T-helper 22 cell (primary cell): ENCODE measurements around the gene SHISA2.
"Not testable (repeated sequence)": the region's sequence is repeated elsewhere in the genome, so short reads cannot be mapped to it uniquely, and the experiment has no call there.

Experiments used
- DNase-seq: peaks from one replicate; pipeline ENCODE4 v3.0.0-alpha.2; 2020; ENCODE audit warnings: low read depth

The SHISA2 gene

DNA sequence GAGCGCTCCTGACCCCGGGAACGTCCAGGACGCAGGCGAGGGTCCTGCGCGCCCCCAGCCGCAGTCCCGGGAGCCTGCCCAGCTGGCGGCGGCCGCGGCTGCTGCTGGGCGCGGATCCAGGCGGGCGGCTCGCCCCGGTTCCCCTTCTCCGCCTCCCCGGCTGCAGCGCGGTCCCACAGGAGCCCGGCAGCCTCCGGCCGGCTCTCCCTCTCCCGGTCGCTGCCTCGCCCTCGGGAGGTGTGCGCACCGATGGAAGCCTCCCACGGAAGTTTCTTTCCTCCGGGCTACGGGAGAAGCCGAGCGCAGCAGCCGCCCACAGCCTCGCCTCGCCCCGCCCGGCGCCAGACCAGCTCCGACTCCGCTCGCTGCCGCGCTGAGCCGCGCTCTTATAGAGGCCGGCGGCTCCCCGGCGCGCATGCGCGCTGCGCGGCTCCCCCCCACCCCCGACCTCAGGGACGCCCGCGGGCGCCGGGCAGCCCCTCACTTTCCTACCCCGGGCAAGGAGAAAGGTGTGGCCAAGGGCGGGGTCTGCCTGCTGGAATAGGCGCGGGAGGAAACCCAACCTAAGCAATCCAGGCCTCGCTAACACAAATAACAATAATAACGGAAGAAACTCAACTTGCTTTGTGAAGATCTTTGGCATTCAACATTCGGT is at the start of gene SHISA2:
Gene SHISA2 (minus strand): TSS at position 360 of the 655 bp plus-strand sequence. CDS start 1,041 bp downstream, outside the sequence.
- no peak for DNase-seq

DNA sequence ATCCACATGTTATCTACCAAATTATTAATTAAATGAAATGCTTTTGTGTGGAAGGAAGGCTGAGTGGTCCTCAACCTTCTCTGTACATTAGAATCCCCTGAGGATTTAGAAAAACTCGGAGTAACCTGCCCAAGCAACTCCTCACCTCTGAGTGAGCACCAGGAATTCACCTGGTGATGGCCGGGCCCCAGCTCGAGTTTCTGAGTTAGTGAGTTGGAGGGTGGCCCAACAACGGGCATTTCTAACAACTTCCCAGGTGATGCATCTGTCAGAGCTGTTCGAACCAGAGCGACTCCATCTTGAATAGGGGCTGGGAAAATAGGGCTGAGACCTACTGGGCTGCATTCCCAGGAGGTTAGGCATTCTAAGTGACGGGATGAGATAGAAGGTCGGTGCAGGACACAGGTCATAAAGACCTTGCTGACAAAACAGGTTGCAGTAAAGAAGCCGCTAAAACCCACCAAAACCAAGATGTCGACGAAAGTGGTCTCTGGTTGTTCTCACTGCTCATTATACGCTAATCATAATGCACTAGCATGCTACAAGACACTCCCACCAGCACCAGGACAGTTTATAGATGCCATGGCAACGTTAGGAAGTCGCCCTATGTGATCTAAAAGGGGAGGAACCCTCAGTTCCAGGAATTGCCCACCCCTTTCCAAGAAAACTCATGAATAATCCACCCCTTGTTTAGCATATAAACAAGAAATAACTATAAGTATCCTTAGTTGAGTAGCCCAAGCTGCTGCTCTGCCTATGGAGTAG is 44.2 kb upstream of the SHISA2 start:
- no peak for DNase-seq

DNA sequence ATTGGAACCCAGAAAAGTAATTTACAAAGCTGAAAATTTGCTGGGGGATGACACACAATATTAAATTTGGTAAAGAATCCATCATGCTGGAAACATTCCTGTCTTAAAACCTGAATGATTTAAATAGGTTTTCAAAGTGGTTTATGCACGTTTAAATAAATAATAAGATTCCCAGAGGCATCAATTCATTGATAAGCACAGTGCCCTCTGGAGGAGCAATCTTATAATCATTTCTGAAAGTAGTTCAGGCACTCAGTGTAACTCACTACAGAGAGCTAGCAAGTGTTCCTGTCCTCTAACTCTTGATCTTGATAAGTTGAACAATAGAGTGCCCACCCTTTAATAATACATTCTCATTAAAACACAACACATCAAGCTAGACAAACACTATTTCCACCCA is 43.5 kb upstream of the SHISA2 start:
- DNase-seq, result no peak

DNA sequence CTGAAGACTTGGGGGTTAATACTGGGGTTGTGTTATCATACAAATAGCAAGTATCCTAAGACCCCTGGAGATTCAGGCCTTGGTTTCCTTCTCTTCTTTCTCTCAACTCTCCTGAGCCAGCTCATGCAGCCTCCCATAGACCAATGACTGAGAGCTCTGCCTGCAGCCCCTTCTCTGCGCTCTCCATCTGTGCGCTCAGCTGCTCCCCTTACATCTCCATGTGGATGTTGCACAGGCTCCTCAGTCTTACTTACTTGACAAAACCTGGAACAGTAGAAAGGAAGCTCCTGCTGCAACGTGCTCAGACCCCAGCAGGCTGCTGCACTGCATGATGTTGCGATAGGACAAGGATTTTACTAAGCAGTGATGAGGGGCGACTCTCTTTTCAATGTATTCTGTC is 25.0 kb upstream of the SHISA2 start:
- DNase-seq, result not testable (repeated sequence)

DNA sequence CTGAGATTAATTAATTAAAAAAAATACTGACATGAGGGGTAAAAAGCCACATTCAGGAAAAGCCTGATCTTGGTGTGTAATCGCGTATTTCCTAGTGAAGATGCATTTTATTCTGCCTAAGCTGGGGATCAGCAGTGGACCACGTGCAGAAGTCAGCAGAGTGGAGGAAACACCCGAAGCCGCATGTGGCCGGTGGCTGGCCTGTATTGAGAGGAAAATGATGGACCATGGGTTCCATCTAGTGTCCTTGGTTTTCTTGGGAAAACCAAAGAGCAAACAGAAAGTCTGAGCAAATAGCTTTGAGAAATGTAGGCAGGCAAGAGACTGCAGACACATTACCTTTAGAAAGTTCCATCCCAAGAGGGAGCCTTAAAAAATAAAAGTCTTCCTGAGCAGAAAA is 23.7 kb upstream of the SHISA2 start:
- no peak for DNase-seq

DNA sequence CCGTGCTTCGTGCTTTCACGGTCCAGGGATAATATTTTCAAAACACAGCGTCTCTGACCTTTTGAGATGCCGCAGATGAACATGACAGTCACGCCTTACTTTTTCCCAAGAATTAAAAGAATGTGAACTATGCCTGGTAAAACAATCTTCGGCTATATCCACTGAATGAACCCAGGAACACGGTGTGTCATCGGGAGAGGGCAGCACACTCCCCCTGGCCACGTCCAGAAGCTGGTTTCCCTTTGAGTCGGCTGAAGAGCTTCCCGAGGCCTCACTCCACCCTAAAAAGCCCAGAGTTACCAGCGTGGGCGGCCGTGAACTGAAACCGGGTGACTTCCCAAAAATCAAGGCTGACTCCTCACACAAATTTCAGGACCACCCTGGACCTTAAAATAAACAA is 22.9 kb upstream of the SHISA2 start:
- DNase-seq, result no peak

DNA sequence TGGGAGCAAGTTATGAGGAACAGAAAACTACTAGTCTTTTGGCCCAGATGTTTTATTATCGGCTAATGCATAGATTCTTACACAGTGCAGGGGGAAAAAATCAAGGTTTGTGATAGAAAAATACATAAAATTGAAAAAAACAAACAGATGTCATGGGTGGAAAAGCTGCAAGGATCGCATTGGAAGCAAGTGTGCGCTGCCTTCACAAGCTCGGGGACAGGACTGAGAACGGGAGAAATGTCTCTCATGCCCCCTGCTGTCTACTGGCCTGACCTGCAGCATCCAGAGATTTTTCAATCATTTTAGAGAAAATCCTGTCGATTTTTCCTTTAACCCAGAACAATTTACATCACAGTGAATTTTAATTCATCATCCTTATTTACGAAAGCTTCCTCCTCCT is 20.5 kb upstream of the SHISA2 start:
- not testable (repeated sequence) for DNase-seq

DNA sequence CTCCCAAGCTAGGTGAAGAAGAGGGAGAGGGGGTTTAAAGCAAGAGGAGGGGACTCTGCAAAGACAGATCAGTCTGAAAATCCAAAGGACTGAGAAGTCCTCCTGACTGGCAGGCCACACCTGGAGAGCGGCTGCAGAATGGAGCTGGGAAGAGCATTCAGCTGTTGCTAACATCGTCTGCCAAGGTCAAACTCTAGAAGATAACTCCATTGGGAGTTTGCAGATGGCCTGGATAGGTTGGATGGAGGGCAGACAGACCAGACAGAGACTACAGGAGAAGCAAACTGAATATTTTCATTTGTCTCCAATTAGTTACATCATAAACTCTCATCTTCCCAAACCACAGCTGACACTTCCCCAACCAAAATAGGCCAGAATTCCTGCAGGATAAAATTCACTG is 19.9 kb upstream of the SHISA2 start:
- no peak for DNase-seq

DNA sequence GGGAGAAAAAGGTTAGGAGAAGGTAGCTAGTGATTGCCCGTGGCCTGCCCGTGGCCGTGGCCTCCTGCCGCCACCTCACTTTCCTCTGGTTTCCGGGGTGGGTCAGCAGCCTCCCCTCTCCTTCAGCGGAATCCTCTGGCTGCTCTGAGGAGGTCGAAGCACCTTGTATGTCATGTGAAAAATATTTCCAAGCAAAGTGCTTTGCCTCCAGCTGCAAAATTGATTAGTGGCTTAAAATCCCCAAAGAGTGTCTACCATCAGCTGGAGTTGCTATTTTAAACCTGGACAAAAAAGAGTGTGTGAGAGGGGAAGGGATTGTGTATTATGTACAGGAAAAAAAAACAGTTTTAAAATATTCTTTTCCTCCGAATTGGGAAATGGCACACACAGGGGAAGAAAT is 17.8 kb upstream of the SHISA2 start:
- DNase-seq, result not testable (repeated sequence)

DNA sequence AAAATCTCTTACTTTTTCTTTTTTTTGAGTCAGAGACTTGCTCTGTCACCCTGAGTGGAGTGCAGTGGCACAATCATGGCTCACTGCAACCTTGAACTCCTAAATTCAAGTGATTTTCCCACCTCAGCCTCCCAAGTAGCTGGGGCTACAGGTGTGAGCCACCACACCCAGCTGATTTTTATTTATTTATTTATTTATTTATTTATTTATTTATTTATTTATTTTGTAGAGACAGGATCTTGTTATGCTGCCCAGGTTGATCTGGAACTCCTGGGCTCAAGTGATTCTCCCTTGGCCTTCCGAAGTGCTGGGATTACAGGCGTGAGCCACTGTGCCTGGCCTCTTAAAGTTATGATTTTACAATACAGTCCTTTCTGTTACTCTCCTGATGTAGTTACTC is 16.6 kb upstream of the SHISA2 start:
- DNase-seq, result not testable (repeated sequence)

DNA sequence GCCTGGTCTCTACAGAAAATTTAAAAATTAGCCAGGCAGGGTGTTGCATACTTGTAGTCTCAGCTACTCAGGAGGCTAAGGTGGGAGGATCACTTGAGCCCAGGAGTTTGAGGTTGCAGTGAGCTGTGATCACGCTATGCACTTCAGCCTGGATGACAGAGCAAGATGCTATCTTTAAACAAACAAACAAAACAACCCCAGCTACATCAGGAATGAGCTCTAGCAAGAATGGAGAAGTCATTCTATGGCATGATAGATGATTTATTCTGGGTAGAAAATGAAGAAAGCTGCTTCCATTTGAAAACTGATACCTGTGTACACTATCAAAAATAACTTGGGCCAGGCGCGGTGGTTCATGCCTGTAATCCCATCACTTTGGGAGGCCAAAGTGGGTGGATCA is 15.8 kb upstream of the SHISA2 start:
- DNase-seq, result no peak

DNA sequence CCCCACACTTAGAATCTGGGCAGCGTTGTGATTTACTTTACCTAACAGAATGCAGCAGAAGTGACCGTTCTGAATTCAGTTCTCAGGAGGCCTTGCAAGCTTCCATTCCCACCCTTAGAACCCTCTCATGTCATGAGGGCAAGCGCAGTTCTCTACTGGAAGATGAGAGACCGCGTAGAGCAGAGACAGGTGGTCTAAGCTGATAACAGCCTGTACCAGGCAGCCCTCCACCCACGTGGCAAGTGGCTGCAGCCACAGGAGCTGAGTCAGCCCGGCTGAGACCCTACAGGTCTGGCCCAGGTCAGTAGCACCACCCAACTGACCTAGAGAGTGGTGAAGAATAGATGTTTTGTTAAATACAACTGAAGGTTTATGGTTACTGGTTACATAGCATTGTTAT is 14.7 kb upstream of the SHISA2 start:
- not testable (repeated sequence) for DNase-seq

DNA sequence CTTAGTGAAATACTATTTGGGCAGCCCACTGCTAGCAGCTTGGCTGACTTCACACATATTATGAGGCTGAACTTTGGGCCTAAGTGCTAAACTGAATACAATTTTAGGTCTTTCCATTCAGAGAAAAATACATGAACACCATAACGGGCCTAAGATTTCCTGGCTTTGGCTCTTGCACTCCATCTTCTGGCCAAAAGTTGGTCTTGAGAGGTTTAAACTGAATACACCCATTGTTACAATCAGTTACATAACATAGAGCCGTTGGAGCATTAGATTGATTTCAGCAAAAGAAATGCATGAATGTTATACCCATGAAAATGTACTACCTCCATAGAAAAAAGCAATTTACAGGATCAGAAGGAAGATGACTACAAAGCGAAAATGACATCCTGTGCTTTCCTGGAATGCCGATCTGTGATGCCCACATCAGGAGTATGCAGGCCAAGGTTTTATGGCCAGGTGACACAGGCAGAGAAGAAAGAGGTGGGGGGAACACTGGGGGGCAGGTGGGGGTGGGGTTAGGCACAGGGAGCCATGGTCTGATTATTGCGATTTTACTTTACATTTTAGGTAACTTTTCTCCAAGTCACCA is 11.1 kb upstream of the SHISA2 start:
- DNase-seq, result no peak

DNA sequence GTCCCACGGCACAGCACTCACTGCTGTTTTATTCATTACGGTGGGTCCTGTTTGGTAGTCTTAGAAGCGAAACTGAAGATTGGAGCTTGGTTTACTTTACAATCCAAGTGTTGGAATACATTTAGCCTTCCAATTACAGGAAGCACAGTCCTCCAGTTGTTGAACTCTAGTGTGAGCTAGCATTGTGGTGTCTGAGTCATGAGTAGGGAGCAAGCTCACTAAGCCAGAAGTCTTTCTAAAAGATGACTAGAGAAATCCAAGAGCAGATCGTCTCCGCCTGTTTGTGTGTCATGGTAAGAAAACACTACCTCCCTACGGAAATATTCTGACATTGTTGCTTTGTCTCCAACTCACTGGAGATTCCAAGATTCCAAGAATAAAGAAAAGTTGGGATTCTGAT is 10.1 kb upstream of the SHISA2 start:
- DNase-seq, result no peak

DNA sequence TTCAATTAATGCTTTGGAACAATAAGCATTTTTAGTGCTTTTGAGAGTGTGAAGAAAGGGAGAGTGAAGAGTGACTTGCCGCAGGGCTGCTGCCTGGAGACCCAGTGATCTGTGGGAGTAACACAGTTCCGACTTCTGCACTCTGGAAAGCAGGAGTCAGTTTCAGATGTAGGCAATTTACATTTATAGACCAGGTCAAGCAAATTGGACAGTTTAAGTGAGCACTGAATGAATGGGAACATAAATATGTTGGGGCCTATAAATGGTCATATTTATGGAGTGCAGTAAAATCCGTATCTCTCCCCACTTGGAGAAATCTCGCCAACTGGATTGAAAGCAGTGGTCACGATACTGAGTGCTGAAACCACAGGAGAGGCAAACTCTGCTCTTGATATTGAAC is 9.4 kb upstream of the SHISA2 start:
- DNase-seq, result no peak

DNA sequence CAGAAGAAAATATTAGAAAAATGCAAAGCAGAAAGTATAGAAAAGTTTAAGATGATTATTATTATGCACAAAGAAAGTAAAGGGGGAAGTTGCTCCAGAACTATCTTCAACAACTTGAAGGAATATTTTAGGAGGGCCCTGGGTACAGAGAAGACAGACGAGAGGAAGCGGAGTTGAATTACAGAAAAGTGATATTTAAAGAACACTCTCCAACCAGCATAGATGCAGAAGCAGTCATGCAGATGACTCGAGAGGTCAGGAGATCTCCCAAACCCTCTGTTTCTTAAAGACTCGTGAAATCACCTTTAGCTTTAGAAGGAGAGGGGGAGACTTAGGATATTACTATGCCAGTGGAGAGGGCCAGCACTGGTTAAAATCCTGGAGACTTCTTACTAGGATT is 8.5 kb upstream of the SHISA2 start:
- no peak for DNase-seq

DNA sequence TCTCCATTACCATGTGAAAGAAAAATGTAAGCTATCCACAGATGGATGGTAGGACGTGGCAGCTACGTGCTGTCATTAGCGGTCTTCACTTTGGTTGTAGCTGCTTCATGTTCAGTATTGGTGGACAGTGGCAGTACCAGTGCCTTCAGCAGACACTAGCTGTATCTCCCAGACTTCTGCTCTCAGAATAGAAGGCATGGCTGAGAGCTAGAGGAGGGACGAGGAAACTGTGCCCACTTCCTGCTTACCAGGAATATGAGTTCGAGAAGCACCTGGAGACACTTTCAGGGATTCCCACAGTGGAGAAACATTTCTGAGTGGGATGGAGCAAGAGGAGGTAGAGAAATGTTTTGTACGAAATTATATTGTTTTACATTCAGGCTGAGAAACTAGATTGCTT is 6.9 kb upstream of the SHISA2 start:
- no peak for DNase-seq

DNA sequence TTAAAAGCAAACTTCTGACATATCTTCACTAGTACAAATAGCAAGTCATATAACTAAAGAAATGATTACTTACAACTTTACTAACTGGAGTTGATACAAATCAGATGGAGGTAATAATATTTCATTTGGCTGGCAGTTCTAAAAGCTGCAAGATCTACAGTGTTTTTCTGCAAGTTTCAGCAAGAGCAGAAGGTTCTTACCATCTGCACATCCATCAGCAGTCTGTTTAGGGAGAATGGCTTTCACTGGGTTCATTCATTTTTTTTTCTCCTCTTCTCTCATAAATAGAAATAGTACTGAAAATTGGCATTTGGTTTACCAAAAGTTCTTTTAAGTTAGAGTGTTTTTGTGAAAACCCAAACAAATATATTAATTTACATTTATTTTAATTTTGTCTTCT is 3.1 kb upstream of the SHISA2 start:
- DNase-seq, result no peak

DNA sequence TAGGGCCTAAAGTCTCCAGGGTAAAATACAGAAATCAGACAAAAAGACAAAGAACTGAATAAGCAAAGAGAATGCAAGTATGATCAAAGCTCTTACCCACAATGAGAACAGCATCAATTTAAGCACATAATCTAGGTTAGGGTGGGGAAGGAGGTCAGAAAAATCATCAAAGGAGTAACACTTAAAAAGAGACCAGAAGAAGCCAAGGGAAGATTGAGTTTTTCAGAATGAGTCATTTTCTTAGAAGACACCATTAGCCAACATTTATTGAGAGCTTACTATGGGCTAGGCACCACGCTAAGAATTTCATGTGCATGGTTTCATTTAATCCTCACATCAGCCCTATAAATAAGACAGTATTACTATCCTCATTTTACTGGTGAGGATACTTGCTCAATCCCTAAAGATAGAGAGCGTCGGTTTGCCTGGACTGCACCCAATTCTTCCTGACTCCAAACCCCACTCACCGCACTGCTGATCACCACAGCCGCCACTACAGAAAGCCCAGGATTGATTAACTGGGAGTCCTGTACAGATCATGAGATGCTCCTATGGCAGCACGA is 1.7 kb upstream of the SHISA2 start:
- no peak for DNase-seq

DNA sequence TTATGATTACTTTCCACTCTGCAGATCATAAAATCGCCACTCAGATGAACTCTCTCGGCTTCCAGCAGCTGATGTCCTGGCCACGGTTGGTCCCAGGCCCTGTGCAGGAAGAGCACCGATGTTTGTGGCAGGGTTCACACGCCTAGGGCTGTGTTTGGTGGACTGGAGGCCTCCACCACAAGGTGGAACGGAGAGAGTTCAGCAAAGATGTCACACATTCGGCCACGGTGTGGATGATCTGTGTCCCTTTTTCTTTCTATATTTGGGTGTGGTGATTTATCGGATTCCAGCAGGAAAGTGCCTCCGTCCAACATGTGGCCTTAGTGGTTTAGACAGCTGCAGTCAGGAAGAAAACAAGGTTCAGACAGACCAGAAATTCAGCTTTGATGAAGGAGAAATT is 521 bp upstream of the SHISA2 start:
- no peak for DNase-seq

DNA sequence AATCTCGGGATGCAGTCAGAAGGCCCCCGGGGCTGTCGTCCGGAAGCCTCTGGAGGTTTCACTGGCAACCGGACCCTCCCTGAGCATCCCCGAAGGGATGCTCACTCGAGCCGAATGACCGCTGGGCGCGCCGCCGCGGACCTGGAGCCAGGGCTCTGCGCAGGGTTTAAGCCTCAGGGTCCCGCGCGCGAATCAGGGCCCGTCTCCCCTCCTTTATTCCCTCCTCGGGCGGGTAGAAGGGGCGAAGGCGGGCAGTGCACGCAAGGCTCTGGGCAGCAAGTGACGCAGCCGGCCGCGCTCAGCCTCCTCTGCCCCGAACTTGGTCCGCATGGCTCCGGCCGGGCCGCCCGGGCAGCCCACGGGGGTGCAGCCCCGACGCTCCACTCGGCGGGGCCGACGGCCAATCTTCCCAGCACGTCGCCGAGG is 572 bp downstream of the SHISA2 start:
- no peak for DNase-seq

DNA sequence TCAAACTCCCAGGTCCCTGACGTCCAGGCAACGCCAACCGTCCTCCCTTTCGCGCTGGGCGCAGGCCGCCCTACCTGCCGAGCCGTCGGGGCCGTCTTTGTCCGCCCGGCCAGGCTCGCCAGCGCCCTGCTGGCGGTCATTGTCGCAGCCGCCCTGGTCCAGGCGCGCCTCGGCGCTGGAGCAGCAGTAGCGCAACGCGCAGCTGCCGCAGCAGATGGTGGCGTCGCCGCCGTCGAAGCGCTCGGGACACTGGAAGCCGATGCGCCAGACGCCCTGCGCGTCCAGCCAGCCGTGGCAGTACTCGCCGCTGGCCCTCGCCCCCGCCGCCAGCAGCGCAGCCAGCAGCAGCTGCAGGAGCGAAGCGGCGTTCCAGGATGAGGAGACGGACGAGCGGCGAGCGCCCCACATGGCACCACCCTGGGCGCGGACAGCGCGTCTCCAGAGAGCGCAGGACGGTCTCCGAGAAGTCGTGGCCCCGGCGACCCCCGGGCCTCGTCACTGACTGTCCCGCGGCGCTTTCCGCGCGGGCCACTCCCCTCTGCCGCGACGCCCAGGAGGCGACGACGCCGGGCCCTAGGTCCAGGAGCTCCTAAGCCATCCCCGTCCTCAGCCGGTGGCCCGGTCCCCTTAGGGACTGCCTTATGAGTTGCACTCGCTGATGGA is 1.1 kb downstream of the SHISA2 start:
- no peak for DNase-seq

DNA sequence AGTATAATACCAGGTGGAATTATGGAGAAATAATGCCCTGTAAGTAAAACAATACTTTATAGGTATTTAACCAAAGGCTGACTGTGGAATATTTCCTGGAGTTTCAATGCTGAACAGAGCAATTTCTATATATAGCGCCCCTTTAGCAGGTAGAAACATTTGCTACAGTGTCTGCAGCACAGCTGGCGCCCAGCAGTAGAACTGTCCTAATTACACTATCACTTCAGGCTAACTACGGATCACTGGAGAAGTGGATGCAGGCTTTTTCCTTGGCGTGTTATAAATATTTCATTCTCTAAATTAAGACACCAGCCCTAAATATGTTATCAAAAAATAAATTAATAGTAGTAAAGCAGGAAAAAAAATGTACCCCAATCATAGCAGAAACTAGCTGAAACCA is 3.1 kb downstream of the SHISA2 start:
- DNase-seq, result no peak
